GM23338 (cell line): ENCODE results near the gene VPS72. TPM values are rescaled to one million over a fixed set of nuclear protein-coding genes. Genes with fewer than 3 reads are reported as not detected.
A peak's percentile ranks its signal among the peaks of the same experiment; 100 is the strongest.

Experiments used
- ATAC-seq: fragments of 200-7000 bp; cut with Tn5 transposase; 3 replicates; pipeline ENCODE4 v1.9.1; 2020
- DNase-seq: peaks from one replicate; pipeline ENCODE4 v3.0.0-alpha.2; 2015; ENCODE audit warnings: low spot score
- H2AFZ ChIP-seq: fragments of 200-600 bp; sonication (generic); 2 replicates; pipeline ENCODE4 v1.8.0; 2016; ENCODE audit warnings: antibody characterized with exemption, mild to moderate bottlenecking, moderate library complexity
- H3F3A ChIP-seq: fragments of 200-600 bp; sonication (generic); replicated peaks from 2 replicates; pipeline ENCODE4 v1.8.0; 2017; ENCODE audit warnings: antibody characterized with exemption, mixed run types, low read depth
- H3K27ac ChIP-seq: fragments of 200-600 bp; sonication (generic); 2 replicates; pipeline ENCODE4 v1.6.1; 2016; ENCODE audit warnings: low read depth
- H3K27me3 ChIP-seq: fragments of 200-600 bp; sonication (generic); 2 replicates; pipeline ENCODE4 v1.8.0; 2016; ENCODE audit warnings: mild to moderate bottlenecking, mixed run types, moderate library complexity; ENCODE audit not compliant: insufficient read depth
- H3K36me3 ChIP-seq: fragments of 200-600 bp; sonication (generic); 2 replicates; pipeline ENCODE4 v1.8.0; 2016; ENCODE audit warnings: mild to moderate bottlenecking; ENCODE audit not compliant: insufficient read depth
- H3K4me1 ChIP-seq: fragments of 200-600 bp; sonication (generic); 2 replicates; pipeline ENCODE4 v1.8.0; 2016; ENCODE audit warnings: mild to moderate bottlenecking, moderate library complexity; ENCODE audit not compliant: insufficient read depth
- H3K4me2 ChIP-seq: fragments of 200-600 bp; sonication (generic); 2 replicates; pipeline ENCODE4 v1.7.1; 2017; ENCODE audit warnings: mixed run types
- H3K4me3 ChIP-seq: fragments of 200-600 bp; sonication (generic); 2 replicates; pipeline ENCODE4 v1.6.1; 2016; ENCODE audit warnings: mixed run types
- H3K79me2 ChIP-seq: fragments of 200-600 bp; sonication (generic); replicated peaks from 2 replicates; pipeline ENCODE4 v1.8.0; 2017; ENCODE audit warnings: mild to moderate bottlenecking; ENCODE audit not compliant: insufficient read depth
- H3K9me2 ChIP-seq: fragments of 200-600 bp; sonication (generic); 2 replicates; pipeline ENCODE4 v1.8.0; 2017; ENCODE audit not compliant: insufficient read depth
- H4K20me1 ChIP-seq: fragments of 200-600 bp; sonication (generic); replicated peaks from 2 replicates; pipeline ENCODE4 v1.8.0; 2017; ENCODE audit warnings: mild to moderate bottlenecking; ENCODE audit not compliant: insufficient read depth
- H3K27ac Mint-ChIP-seq: 2 replicates; pipeline ENCODE4 v1.8.0; 2020; ENCODE audit warnings: inconsistent platforms, mild to moderate bottlenecking, moderate library complexity, mixed read lengths
- H3K27me3 Mint-ChIP-seq: 3 replicates; pipeline ENCODE4 v1.8.0; 2022; ENCODE audit warnings: low read depth, mild to moderate bottlenecking, moderate library complexity, mixed read lengths, inconsistent platforms; ENCODE audit not compliant: insufficient read depth, poor library complexity
- H3K36me3 Mint-ChIP-seq: 3 replicates; pipeline ENCODE4 v1.8.0; 2021; ENCODE audit warnings: low read depth, mild to moderate bottlenecking, inconsistent platforms, moderate library complexity, mixed read lengths
- H3K4me1 Mint-ChIP-seq: 3 replicates; pipeline ENCODE4 v1.8.0; 2020; ENCODE audit warnings: mild to moderate bottlenecking, inconsistent platforms, mixed read lengths
- H3K4me3 Mint-ChIP-seq: 3 replicates; pipeline ENCODE4 v1.8.0; 2021; ENCODE audit warnings: moderate library complexity, mild to moderate bottlenecking, inconsistent platforms, mixed read lengths
- H3K9me3 Mint-ChIP-seq: 3 replicates; pipeline ENCODE4 v1.8.0; 2020; ENCODE audit warnings: moderate library complexity, mild to moderate bottlenecking, inconsistent platforms, mixed read lengths
- CREB1 ChIP-seq: fragments of 250-450 bp; sonication (Bioruptor Pico); IDR thresholded peaks from 2 replicates; pipeline ENCODE4 v1.5.0; 2020; ENCODE audit warnings: low read depth, mild to moderate bottlenecking, moderate library complexity
- CTCF ChIP-seq, 2 experiments: fragments of 200-600 bp in 1 of 2; sonication (generic) in 1 of 2; conservative IDR thresholded peaks; 2 replicates each; pipeline versions ENCODE4 v1.5.1 to v1.6.1; 2016 to 2017; ENCODE audit warnings: antibody characterized with exemption in 2 of 2, low read depth in 2 of 2, mild to moderate bottlenecking in 2 of 2, moderate library complexity in 1 of 2
- ETS1 ChIP-seq: IDR thresholded peaks from 2 replicates; pipeline ENCODE4 v1.6.1; 2016; ENCODE audit warnings: antibody characterized with exemption
- EZH2 ChIP-seq: fragments of 200-600 bp; sonication (generic); IDR thresholded peaks from one replicate; pipeline ENCODE4 v1.8.0; 2017; ENCODE audit warnings: antibody characterized with exemption, mild to moderate bottlenecking, low read depth; ENCODE audit not compliant: unreplicated experiment
- EZH2phosphoT487 ChIP-seq: fragments of 200-600 bp; sonication (generic); IDR thresholded peaks from one replicate; pipeline ENCODE4 v1.8.1; 2018; ENCODE audit warnings: antibody characterized with exemption; ENCODE audit not compliant: unreplicated experiment
- JUNB ChIP-seq: IDR thresholded peaks from one replicate; pipeline ENCODE4 v1.6.1; 2016; ENCODE audit warnings: antibody characterized with exemption; ENCODE audit not compliant: unreplicated experiment
- NANOG ChIP-seq: IDR thresholded peaks from 2 replicates; pipeline ENCODE4 v1.6.1; 2016; ENCODE audit warnings: antibody characterized with exemption, borderline replicate concordance
- POLR2AphosphoS5 ChIP-seq: IDR thresholded peaks from 2 replicates; pipeline ENCODE4 v1.6.1; 2016; ENCODE audit warnings: antibody characterized with exemption, low read depth
- REST ChIP-seq: IDR thresholded peaks from one replicate; pipeline ENCODE4 v1.6.1; 2018; ENCODE audit warnings: antibody characterized with exemption; ENCODE audit not compliant: unreplicated experiment
- STAT1 ChIP-seq: IDR thresholded peaks from one replicate; pipeline ENCODE4 v1.6.1; 2016; ENCODE audit warnings: antibody characterized with exemption; ENCODE audit not compliant: unreplicated experiment
- ZNF114 ChIP-seq: fragments of 250-450 bp; sonication (Bioruptor Pico); IDR thresholded peaks from 2 replicates; pipeline ENCODE4 v1.5.0; 2020; ENCODE audit warnings: mild to moderate bottlenecking, moderate library complexity
- ZNF331 ChIP-seq: fragments of 250-450 bp; sonication (Bioruptor Pico); IDR thresholded peaks from 2 replicates; pipeline ENCODE4 v1.5.0; 2020; ENCODE audit warnings: low read depth, mild to moderate bottlenecking, moderate library complexity
- polyA plus RNA-seq: library from polyadenylated mRNA; unstranded; fragments of >200 nt; fragmentation: Nextera tagmentation; extraction: Ambion mirVana; gene quantifications from 2 replicates; pipeline ENCODE4 v1.2.1, GENCODE V29; 2016
- total RNA-seq: library from RNA; depleted of rRNA; stranded (reverse); fragments of >200 nt; shearing (Covaris generic); gene quantifications from 2 replicates; pipeline ENCODE4 v1.2.3, GENCODE V29; 2014
- TF ChIP-seq, protein P1 (sequence below): fragments of 250-450 bp; sonication (Bioruptor Pico); IDR thresholded peaks from 2 replicates; pipeline ENCODE4 v1.5.0; 2020; ENCODE audit warnings: mild to moderate bottlenecking, moderate library complexity

Gene VPS72
- total and polyA plus RNA-seq, 2 experiments from 2014 or later = 60.2 to 90.3 TPM

DNA sequence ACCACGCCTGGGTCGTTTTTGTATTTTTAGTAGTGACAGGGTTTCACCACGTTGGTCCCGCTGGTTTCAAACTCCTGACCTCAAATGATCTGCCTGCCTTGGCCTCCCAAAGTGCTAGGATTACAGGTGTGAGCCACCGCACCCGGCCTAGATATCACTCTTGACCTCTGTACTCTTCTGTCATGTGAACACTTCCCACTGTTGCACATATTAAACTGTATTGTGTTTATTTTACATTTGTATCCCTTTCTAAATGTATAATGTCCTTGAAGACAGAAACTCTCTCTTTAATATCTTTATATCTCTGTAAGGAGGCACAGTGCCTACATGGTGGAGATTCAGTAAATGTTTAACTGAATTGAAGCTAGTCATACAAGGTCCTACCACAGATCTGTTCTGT lies 45.2 kb upstream of the VPS72 start (continued):
- TF ChIP-seq JUNB (no peak), REST (no peak), STAT1 (no peak), ZNF114 (CRISPR knock-in tag) (no peak), POLR2AphosphoS5 (no peak), EZH2 (no peak), NANOG (no peak), ZNF331 (CRISPR knock-in tag) (no peak), EZH2phosphoT487 (no peak), ETS1 (no peak)

DNA sequence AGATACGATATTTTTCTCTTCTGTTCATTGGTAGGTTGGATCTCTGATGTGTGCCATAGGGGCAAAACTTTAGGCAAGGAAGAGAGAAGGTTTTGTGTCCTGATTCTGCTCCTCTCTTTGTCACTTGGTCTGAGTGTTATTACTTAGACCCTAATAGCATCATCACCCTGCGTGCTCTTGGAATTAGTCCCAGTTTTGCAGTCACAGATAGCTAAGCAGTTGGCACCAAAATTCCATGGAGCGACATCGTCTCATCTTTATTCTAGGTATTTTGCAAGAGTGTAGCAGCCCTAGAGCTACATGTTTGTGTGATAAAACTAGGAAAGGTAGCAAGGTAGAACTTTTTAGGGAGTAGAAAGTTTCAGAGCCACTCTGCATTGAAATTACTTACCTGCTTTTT lies 32.1 kb upstream of the VPS72 start:
- 0 out of 2 replicates have a peak, but pooled peaks cover 5% of the 10 kb centered on the region for H3F3A ChIP-seq
- peak overlapping the region; percentile 51; the same call in 1 of the 2 replicates for H3K27ac ChIP-seq
- H3K4me2 ChIP-seq = no peak overlapping the region
- no peaks in the 10 kb centered on the region for H3K9me2 ChIP-seq
- H3K27me3 ChIP-seq = no peaks in the 10 kb centered on the region
- Mint-ChIP-seq H3K4me1 (peaks cover 8% of the 10 kb centered on the region; the same call in 2 of the 3 replicates), H3K27me3 (no peaks in the 10 kb centered on the region), H3K4me3 (no peak overlapping the region), H3K9me3 (no peaks in the 10 kb centered on the region), H3K36me3 (peaks cover 30% of the 10 kb centered on the region), H3K27ac (peak overlapping the region; percentile 51)
- ATAC-seq (no peak), DNase-seq (no peak)
- H2AFZ ChIP-seq = no peak overlapping the region
- H3K79me2 ChIP-seq = peaks cover 82% of the 10 kb centered on the region
- H3K36me3 ChIP-seq = peaks cover 2% of the 10 kb centered on the region; the same call in 1 of the 2 replicates
- H4K20me1 ChIP-seq = peaks cover 30% of the 10 kb centered on the region
- no peak overlapping the region for H3K4me3 ChIP-seq
- peaks cover 3% of the 10 kb centered on the region; the same call in 1 of the 2 replicates for H3K4me1 ChIP-seq
- TF ChIP-seq, protein P1, sequence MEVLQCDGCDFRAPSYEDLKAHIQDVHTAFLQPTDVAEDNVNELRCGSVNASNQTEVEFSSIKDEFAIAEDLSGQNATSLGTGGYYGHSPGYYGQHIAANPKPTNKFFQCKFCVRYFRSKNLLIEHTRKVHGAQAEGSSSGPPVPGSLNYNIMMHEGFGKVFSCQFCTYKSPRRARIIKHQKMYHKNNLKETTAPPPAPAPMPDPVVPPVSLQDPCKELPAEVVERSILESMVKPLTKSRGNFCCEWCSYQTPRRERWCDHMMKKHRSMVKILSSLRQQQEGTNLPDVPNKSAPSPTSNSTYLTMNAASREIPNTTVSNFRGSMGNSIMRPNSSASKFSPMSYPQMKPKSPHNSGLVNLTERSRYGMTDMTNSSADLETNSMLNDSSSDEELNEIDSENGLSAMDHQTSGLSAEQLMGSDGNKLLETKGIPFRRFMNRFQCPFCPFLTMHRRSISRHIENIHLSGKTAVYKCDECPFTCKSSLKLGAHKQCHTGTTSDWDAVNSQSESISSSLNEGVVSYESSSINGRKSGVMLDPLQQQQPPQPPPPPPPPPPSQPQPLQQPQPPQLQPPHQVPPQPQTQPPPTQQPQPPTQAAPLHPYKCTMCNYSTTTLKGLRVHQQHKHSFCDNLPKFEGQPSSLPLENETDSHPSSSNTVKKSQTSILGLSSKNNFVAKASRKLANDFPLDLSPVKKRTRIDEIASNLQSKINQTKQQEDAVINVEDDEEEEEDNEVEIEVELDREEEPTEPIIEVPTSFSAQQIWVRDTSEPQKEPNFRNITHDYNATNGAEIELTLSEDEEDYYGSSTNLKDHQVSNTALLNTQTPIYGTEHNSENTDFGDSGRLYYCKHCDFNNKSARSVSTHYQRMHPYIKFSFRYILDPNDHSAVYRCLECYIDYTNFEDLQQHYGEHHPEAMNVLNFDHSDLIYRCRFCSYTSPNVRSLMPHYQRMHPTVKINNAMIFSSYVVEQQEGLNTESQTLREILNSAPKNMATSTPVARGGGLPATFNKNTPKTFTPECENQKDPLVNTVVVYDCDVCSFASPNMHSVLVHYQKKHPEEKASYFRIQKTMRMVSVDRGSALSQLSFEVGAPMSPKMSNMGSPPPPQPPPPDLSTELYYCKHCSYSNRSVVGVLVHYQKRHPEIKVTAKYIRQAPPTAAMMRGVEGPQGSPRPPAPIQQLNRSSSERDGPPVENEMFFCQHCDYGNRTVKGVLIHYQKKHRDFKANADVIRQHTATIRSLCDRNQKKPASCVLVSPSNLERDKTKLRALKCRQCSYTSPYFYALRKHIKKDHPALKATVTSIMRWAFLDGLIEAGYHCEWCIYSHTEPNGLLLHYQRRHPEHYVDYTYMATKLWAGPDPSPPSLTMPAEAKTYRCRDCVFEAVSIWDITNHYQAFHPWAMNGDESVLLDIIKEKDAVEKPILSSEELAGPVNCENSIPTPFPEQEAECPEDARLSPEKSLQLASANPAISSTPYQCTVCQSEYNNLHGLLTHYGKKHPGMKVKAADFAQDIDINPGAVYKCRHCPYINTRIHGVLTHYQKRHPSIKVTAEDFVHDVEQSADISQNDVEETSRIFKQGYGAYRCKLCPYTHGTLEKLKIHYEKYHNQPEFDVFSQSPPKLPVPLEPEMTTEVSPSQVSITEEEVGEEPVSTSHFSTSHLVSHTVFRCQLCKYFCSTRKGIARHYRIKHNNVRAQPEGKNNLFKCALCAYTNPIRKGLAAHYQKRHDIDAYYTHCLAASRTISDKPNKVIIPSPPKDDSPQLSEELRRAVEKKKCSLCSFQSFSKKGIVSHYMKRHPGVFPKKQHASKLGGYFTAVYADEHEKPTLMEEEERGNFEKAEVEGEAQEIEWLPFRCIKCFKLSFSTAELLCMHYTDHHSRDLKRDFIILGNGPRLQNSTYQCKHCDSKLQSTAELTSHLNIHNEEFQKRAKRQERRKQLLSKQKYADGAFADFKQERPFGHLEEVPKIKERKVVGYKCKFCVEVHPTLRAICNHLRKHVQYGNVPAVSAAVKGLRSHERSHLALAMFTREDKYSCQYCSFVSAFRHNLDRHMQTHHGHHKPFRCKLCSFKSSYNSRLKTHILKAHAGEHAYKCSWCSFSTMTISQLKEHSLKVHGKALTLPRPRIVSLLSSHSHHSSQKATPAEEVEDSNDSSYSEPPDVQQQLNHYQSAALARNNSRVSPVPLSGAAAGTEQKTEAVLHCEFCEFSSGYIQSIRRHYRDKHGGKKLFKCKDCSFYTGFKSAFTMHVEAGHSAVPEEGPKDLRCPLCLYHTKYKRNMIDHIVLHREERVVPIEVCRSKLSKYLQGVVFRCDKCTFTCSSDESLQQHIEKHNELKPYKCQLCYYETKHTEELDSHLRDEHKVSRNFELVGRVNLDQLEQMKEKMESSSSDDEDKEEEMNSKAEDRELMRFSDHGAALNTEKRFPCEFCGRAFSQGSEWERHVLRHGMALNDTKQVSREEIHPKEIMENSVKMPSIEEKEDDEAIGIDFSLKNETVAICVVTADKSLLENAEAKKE (CRISPR knock-in tag) = no peak
- TF ChIP-seq ZNF331 (CRISPR knock-in tag) (no peak), JUNB (no peak), EZH2phosphoT487 (no peak), ZNF114 (CRISPR knock-in tag) (no peak), CREB1 (no peak), CTCF (conservative IDR thresholded peaks at IDR 0.05; ENCODE audit: low read depth in 2 of 2) (no peak), NANOG (no peak)
